ENCODE data around the gene HOXB7. TPM values are rescaled to one million over a fixed set of nuclear protein-coding genes. Genes with fewer than 3 reads are reported as not detected.

Gene HOXB7
- total RNA-seq, 1 experiment from 2014 or later, result not detected

DNA sequence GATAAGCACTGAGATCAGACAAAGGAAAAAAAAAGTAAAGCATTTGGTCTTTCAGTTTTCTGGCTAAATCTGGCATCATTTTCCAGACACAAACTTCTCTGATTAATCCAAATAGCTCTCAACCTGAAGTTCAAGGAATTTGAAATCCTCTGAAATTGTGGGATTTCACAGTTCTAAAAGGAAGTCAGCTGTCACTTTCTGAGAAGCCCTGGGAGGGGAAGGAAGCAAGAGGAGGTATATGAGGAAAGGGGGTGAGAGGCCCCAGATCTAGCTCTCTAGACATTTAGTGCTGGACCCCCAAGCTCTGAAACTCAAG is 32.8 kb upstream of the HOXB7 start:
- no peak overlapping the region for H3K4me2 ChIP-seq (ENCODE audit: insufficient read depth, insufficient read length, low read length)
- Mint-ChIP-seq H3K4me1 (peaks cover 14 to 21% of the 10 kb centered on the region in 2 experiments), H3K27me3 (ENCODE audit: low read depth) (peaks cover 100% of the 10 kb centered on the region), H3K4me3 (no peak overlapping the region), H3K9me3 (peaks cover 3 to 15% of the 10 kb centered on the region in 2 experiments; a peak in 3 of 5 replicates), H3K27ac (no peak overlapping the region), H3K36me3 (ENCODE audit: insufficient read depth in 1 of 3, low read depth in 3 of 3) (no peaks in the 10 kb centered on the region; a peak in 1 of 7 replicates)
- no peak overlapping the region for H2AFZ ChIP-seq (ENCODE audit: low read length)
- H3K4ac ChIP-seq (ENCODE audit: low read depth, low read length), result no peak overlapping the region
- H3K79me2 ChIP-seq (ENCODE audit: insufficient read depth, low read length), result no peaks in the 10 kb centered on the region
- H3K79me1 ChIP-seq (ENCODE audit: insufficient read depth, low read depth, low read length, poor library complexity, severe bottlenecking), result no peaks in the 10 kb centered on the region
- H3K18ac ChIP-seq (ENCODE audit: insufficient read length, low read depth, low read length), result no peak overlapping the region
- H4K91ac ChIP-seq (ENCODE audit: insufficient read length, low read depth, low read length), result no peak overlapping the region
- no peak overlapping the region for H3K23ac ChIP-seq (ENCODE audit: insufficient read length, low read depth, low read length)
- H3K14ac ChIP-seq (ENCODE audit: insufficient read depth, low read length), result no peak overlapping the region
- H3K27ac ChIP-seq (ENCODE audit: insufficient read length, low read depth, low read length), result no peak overlapping the region
- H3K4me1 ChIP-seq (ENCODE audit: insufficient read depth, low read length), result no peaks in the 10 kb centered on the region
- TF ChIP-seq, protein P1, sequence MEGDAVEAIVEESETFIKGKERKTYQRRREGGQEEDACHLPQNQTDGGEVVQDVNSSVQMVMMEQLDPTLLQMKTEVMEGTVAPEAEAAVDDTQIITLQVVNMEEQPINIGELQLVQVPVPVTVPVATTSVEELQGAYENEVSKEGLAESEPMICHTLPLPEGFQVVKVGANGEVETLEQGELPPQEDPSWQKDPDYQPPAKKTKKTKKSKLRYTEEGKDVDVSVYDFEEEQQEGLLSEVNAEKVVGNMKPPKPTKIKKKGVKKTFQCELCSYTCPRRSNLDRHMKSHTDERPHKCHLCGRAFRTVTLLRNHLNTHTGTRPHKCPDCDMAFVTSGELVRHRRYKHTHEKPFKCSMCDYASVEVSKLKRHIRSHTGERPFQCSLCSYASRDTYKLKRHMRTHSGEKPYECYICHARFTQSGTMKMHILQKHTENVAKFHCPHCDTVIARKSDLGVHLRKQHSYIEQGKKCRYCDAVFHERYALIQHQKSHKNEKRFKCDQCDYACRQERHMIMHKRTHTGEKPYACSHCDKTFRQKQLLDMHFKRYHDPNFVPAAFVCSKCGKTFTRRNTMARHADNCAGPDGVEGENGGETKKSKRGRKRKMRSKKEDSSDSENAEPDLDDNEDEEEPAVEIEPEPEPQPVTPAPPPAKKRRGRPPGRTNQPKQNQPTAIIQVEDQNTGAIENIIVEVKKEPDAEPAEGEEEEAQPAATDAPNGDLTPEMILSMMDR (conservative IDR thresholded peaks at IDR 0.05), result no peak
- H2BK12ac ChIP-seq (ENCODE audit: insufficient read length, low read depth, low read length), result no peak overlapping the region
- H3K27me3 ChIP-seq (ENCODE audit: insufficient read depth, low read length), result peaks cover 98% of the 10 kb centered on the region
- H4K8ac ChIP-seq (replicated peaks; ENCODE audit: insufficient read length, low read depth, low read length), result no peak overlapping the region
- no peak overlapping the region for H3T11ph ChIP-seq (ENCODE audit: low read length)
- H2AK5ac ChIP-seq (ENCODE audit: insufficient read length, low read length), result no peak overlapping the region
- peaks cover 8% of the 10 kb centered on the region for H3K23me2 ChIP-seq (ENCODE audit: insufficient read length, low read depth, low read length, poor library complexity, severe bottlenecking)
- H2BK20ac ChIP-seq (ENCODE audit: low read depth, low read length, poor library complexity, severe bottlenecking), result no peak overlapping the region
- no peak for DNase-seq
- no peak overlapping the region for H4K5ac ChIP-seq (ENCODE audit: insufficient read length, low read depth, low read length)
- H3K56ac ChIP-seq (ENCODE audit: insufficient read length, low read depth, low read length), result no peak overlapping the region
- H4K20me1 ChIP-seq (ENCODE audit: control insufficient read depth, insufficient read depth, insufficient read length), result no peaks in the 10 kb centered on the region
- H2BK15ac ChIP-seq (ENCODE audit: low read depth, low read length), result no peak overlapping the region
- H3K9ac ChIP-seq (ENCODE audit: extremely low read depth, insufficient read length, low read length), result no peak overlapping the region
- no peak overlapping the region for H2BK120ac ChIP-seq (ENCODE audit: low read depth, low read length, poor library complexity, severe bottlenecking)
- H2BK5ac ChIP-seq (ENCODE audit: insufficient read length, low read length), result no peak overlapping the region
- no peaks in the 10 kb centered on the region for H3K9me3 ChIP-seq (ENCODE audit: control insufficient read depth, low read depth, low read length)

Measured in H9 (cell line).